Measurements from ENCODE around the gene SEPTIN1. TPM values are rescaled to one million over a fixed set of nuclear protein-coding genes. Genes with fewer than 3 reads are reported as not detected.

The SEPTIN1 gene
- total RNA-seq, 2 donors from 2014 or later = 223 to 233 TPM

GRCh38 chr16:30368122-30368791 lies 14.1 kb downstream of the SEPTIN1 start:
- ATAC-seq (replicated peaks in 1 of 2) (no peak), DNase-seq (no peak)
- Mint-ChIP-seq H3K27ac (peak overlapping the region; percentile 94), H3K4me3 (peak overlapping the region; percentile 94 to 98), H3K36me3 (ENCODE audit: insufficient read depth in 2 of 2) (peaks cover 2 to 14% of the 10 kb centered on the region in 2 donors), H3K27me3 (ENCODE audit: low read depth) (no peaks in the 10 kb centered on the region), H3K9me3 (no peaks in the 10 kb centered on the region), H3K4me1 (ENCODE audit: low read depth) (peaks cover 45% of the 10 kb centered on the region)

- DNase-seq (no peak), ATAC-seq (replicated peaks in 1 of 2) (no peak)
- peaks cover 5 to 19% of the 10 kb centered on the region in 2 donors for H3K36me3 Mint-ChIP-seq (ENCODE audit: insufficient read depth in 2 of 2)
- no peaks in the 10 kb centered on the region for H3K27me3 Mint-ChIP-seq (ENCODE audit: low read depth)
- H3K4me1 Mint-ChIP-seq (ENCODE audit: low read depth) = peaks cover 45% of the 10 kb centered on the region
- H3K27ac Mint-ChIP-seq = peak overlapping the region; percentile 14
- no peaks in the 10 kb centered on the region for H3K9me3 Mint-ChIP-seq
- H3K4me3 Mint-ChIP-seq = peak overlapping the region; percentile 94 to 98
These were observed 14.9 kb downstream of the SEPTIN1 start for GRCh38 chr16:30367349-30368009.

DNA sequence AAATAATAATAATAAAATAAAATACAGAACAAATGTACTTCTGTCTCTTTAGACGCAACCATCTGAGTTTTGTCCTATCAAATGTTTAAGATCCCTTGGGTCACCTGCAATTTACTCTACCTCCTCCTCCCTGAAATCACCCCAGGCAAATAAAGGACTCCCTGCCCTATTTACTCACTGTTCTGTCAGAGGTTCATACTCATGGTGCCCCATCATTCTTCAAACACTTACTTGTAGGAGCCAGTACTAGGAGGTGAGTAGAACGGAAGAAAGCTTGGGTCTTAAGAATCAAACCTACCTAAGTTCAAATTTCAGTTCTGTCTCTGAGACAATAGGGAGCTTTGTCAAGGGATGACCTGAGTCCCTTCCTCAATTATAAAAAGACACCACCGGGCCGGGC lies 15.8 kb downstream of the SEPTIN1 start:
- peaks cover 38% of the 10 kb centered on the region for H3K4me1 Mint-ChIP-seq (ENCODE audit: low read depth)
- H3K27ac Mint-ChIP-seq = peak overlapping the region; percentile 14
- peaks cover 8 to 22% of the 10 kb centered on the region in 2 donors for H3K36me3 Mint-ChIP-seq (ENCODE audit: insufficient read depth in 2 of 2)
- peak overlapping the region; percentile 94 to 98 for H3K4me3 Mint-ChIP-seq
- DNase-seq (no peak), ATAC-seq (replicated peaks in 1 of 2) (no peak)
- H3K9me3 Mint-ChIP-seq = no peaks in the 10 kb centered on the region
- H3K27me3 Mint-ChIP-seq (ENCODE audit: low read depth) = no peaks in the 10 kb centered on the region

- H3K9me3 Mint-ChIP-seq = no peaks in the 10 kb centered on the region
- ATAC-seq (replicated peaks in 1 of 2) (no peak), DNase-seq (no peak)
- peaks cover 32% of the 10 kb centered on the region for H3K4me1 Mint-ChIP-seq (ENCODE audit: low read depth)
- H3K27me3 Mint-ChIP-seq (ENCODE audit: low read depth) = no peaks in the 10 kb centered on the region
- no peak overlapping the region for H3K4me3 Mint-ChIP-seq
- peaks cover 8 to 23% of the 10 kb centered on the region in 2 donors for H3K36me3 Mint-ChIP-seq (ENCODE audit: insufficient read depth in 2 of 2)
- H3K27ac Mint-ChIP-seq = peak overlapping the region; percentile 45
These were observed 17.2 kb downstream of the SEPTIN1 start for GRCh38 chr16:30365200-30365599.

GRCh38 chr16:30361180-30361579 lies 21.2 kb downstream of the SEPTIN1 start:
- no peak for DNase-seq
- Mint-ChIP-seq H3K9me3 (no peaks in the 10 kb centered on the region), H3K4me1 (ENCODE audit: low read depth) (peaks cover 15% of the 10 kb centered on the region), H3K27me3 (ENCODE audit: low read depth) (no peaks in the 10 kb centered on the region), H3K36me3 (ENCODE audit: insufficient read depth in 2 of 2) (peaks cover 7 to 22% of the 10 kb centered on the region in 2 donors), H3K4me3 (no peak overlapping the region), H3K27ac (no peak overlapping the region)
- no peak for ATAC-seq (replicated peaks in 1 of 2)

- ATAC-seq (replicated peaks in 1 of 2) (no peak), DNase-seq (no peak)
- no peak overlapping the region for H3K4me3 Mint-ChIP-seq
- H3K9me3 Mint-ChIP-seq = no peaks in the 10 kb centered on the region
- peak overlapping the region; percentile 0 for H3K27ac Mint-ChIP-seq
- peaks cover 18% of the 10 kb centered on the region for H3K4me1 Mint-ChIP-seq (ENCODE audit: low read depth)
- H3K36me3 Mint-ChIP-seq (ENCODE audit: insufficient read depth in 2 of 2) = peaks cover 7 to 17% of the 10 kb centered on the region in 2 donors
- H3K27me3 Mint-ChIP-seq (ENCODE audit: low read depth) = no peaks in the 10 kb centered on the region
These were observed 22.5 kb downstream of the SEPTIN1 start for GRCh38 chr16:30359871-30360170.

GRCh38 chr16:30358990-30359870 lies 23.1 kb downstream of the SEPTIN1 start:
- Mint-ChIP-seq H3K4me3 (no peak overlapping the region), H3K4me1 (ENCODE audit: low read depth) (peaks cover 23% of the 10 kb centered on the region), H3K27me3 (ENCODE audit: low read depth) (no peaks in the 10 kb centered on the region), H3K9me3 (no peaks in the 10 kb centered on the region), H3K36me3 (ENCODE audit: insufficient read depth in 2 of 2) (peaks cover 7 to 12% of the 10 kb centered on the region in 2 donors), H3K27ac (no peak overlapping the region)
- DNase-seq = no peak
- no peak for ATAC-seq (replicated peaks in 1 of 2)

DNA sequence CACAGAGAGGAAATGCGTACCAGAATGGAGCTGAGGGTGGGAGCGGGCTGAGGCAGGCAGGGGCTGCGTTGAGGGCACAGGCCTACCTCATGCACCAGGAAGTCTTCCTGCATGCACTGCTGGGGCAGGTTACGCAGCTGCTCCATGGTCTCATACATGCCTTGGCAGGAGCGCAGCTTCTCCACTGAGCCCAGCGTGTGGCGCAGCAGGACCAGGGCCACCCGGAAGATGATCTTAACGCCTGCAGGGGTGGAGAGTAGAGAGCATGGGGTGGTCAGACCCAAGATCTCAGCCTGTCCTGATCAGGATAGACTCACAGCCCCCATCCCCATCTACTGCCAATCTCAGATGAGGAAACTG lies 23.8 kb downstream of the SEPTIN1 start:
- H3K4me1 Mint-ChIP-seq (ENCODE audit: low read depth) = peaks cover 30% of the 10 kb centered on the region
- no peaks in the 10 kb centered on the region for H3K27me3 Mint-ChIP-seq (ENCODE audit: low read depth)
- no peak overlapping the region for H3K27ac Mint-ChIP-seq
- DNase-seq = no peak
- no peak overlapping the region for H3K4me3 Mint-ChIP-seq
- H3K36me3 Mint-ChIP-seq (ENCODE audit: insufficient read depth in 2 of 2) = peaks cover 7 to 18% of the 10 kb centered on the region in 2 donors
- ATAC-seq (replicated peaks in 1 of 2) = no peak
- no peaks in the 10 kb centered on the region for H3K9me3 Mint-ChIP-seq

- Mint-ChIP-seq H3K36me3 (ENCODE audit: insufficient read depth in 2 of 2) (peaks cover 3 to 15% of the 10 kb centered on the region in 2 donors), H3K4me1 (ENCODE audit: low read depth) (peaks cover 36% of the 10 kb centered on the region), H3K27ac (no peak overlapping the region), H3K4me3 (no peak overlapping the region), H3K9me3 (no peaks in the 10 kb centered on the region), H3K27me3 (ENCODE audit: low read depth) (no peaks in the 10 kb centered on the region)
- DNase-seq (no peak), ATAC-seq (replicated peaks in 1 of 2) (no peak)
These were observed 24.4 kb downstream of the SEPTIN1 start for GRCh38 chr16:30357715-30358576.

DNA sequence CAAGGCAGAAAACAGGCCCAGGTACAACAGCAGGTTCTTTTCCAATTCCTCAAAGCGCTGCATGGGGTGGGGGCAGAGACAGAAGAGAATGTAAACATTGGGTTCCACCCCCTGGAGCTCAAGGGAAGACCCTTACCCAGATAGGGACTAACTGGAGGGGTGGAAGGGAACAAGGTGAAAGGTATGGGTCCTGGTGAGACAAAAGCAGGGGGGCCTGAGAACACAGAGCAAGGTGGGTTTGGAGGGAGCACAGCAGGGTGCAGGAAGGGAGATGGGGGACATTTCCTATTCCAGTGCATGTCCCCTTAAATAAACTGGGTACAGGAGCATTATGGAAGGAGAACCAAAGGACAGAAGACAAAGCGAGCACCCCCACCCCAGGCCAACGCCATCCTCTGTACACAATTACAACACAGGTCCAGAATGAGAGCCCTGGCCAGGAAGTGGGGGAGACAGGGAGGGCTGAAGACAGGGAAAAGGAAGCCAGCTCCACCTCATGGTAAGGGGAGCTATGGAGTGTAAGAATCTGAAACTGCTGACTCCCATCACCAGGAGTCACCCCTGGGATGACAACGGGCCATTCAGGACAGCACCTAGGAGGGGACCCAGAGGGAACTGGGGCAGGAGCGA lies 25.2 kb downstream of the SEPTIN1 start:
- Mint-ChIP-seq H3K36me3 (ENCODE audit: insufficient read depth in 2 of 2) (peaks cover under 1 to 10% of the 10 kb centered on the region in 2 donors), H3K9me3 (no peaks in the 10 kb centered on the region), H3K27me3 (ENCODE audit: low read depth) (no peaks in the 10 kb centered on the region), H3K4me1 (ENCODE audit: low read depth) (peaks cover 42% of the 10 kb centered on the region), H3K27ac (no peak overlapping the region), H3K4me3 (no peak overlapping the region)
- ATAC-seq (replicated peaks in 1 of 2) (no peak), DNase-seq (no peak)

- DNase-seq = no peak
- Mint-ChIP-seq H3K4me3 (peak overlapping the region; percentile 92 to 94), H3K9me3 (no peaks in the 10 kb centered on the region), H3K4me1 (ENCODE audit: low read depth) (peaks cover 48% of the 10 kb centered on the region), H3K27ac (peak overlapping the region; percentile 92), H3K27me3 (ENCODE audit: low read depth) (no peaks in the 10 kb centered on the region), H3K36me3 (ENCODE audit: insufficient read depth in 2 of 2) (peaks cover 2 to 10% of the 10 kb centered on the region in 2 donors)
- no peak for ATAC-seq (replicated peaks in 1 of 2)
These were observed 25.8 kb downstream of the SEPTIN1 start for GRCh38 chr16:30356401-30357084.

DNA sequence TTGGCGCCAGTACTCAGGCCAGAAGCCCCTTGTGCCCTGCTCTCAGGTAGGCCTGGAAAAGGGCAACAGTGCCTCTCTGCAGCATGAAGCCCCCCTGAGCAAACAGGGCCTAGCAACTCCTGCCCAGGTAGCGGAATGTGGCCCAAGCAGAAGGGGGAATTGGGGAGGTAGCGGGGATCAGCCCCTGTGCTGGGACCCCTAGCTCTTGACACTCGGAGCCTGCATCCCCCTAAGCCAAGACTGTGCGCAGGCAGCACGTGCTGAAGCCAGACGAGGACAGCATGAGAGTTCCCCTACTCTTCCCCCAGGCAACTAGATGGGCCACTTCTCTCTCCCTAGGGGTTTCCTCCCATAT lies 26.4 kb downstream of the SEPTIN1 start:
- Mint-ChIP-seq H3K36me3 (ENCODE audit: insufficient read depth in 2 of 2) (peaks cover 2 to 13% of the 10 kb centered on the region in 2 donors), H3K4me1 (ENCODE audit: low read depth) (peaks cover 54% of the 10 kb centered on the region), H3K27me3 (ENCODE audit: low read depth) (no peaks in the 10 kb centered on the region), H3K4me3 (peak overlapping the region; percentile 92 to 94), H3K9me3 (no peaks in the 10 kb centered on the region), H3K27ac (peak overlapping the region; percentile 92)
- ATAC-seq (replicated peaks in 1 of 2) = no peak
- no peak for DNase-seq

Data from activated T-cell treated with anti-CD3 and anti-CD28 coated beads, Interleukin-2, amount 50 U/mL, for 72 hours (primary cell).